Kidney epithelial cell (primary cell): Measurements from ENCODE around the gene ITIH6. TPM values are rescaled to one million over a fixed set of nuclear protein-coding genes. Genes with fewer than 3 reads are reported as not detected.
"Not testable (repeated sequence)": the region's sequence is repeated elsewhere in the genome, so short reads cannot be mapped to it uniquely, and the experiment has no call there.

Experiments used
- DNase-seq: peaks from one replicate; pipeline ENCODE4 v3.0.0-alpha.2; 2010; ENCODE audit warnings: low read depth
- H3K27me3 ChIP-seq: 2 replicates; pipeline ENCODE4 v1.6.0; 2011; ENCODE audit warnings: low read length; ENCODE audit not compliant: control insufficient read depth, insufficient read depth
- H3K36me3 ChIP-seq: 2 replicates; pipeline ENCODE4 v1.5.1; 2011; ENCODE audit warnings: low read length; ENCODE audit not compliant: control insufficient read depth, insufficient read depth
- H3K4me3 ChIP-seq: 2 replicates; pipeline ENCODE4 v1.5.1; 2011; ENCODE audit warnings: low read depth, mild to moderate bottlenecking, control low read depth, low read length
- CTCF ChIP-seq: IDR thresholded peaks from 2 replicates; pipeline ENCODE4 v1.5.1; 2011; ENCODE audit warnings: mild to moderate bottlenecking, moderate library complexity, low read length, control low read depth, inconsistent platforms; ENCODE audit not compliant: insufficient read depth, poor library complexity, severe bottlenecking
- total RNA-seq: library from RNA; depleted of rRNA; stranded (reverse); fragments of >200 nt; gene quantifications from 2 replicates; pipeline ENCODE4 v1.2.3, GENCODE V29; 2015

The ITIH6 gene
- total RNA-seq, 1 donor from 2014 or later, result not detected

- no peak for TF ChIP-seq CTCF
- Histone ChIP-seq H3K36me3 (no peaks in the 10 kb centered on the region), H3K27me3 (no peaks in the 10 kb centered on the region), H3K4me3 (no peak overlapping the region)
- DNase-seq, result no peak
These were observed 51.1 kb downstream of the ITIH6 start for GRCh38 chrX:54746928-54747327.

- no peak for DNase-seq
- TF ChIP-seq CTCF, result no peak
- Histone ChIP-seq H3K4me3 (no peak overlapping the region), H3K36me3 (no peaks in the 10 kb centered on the region), H3K27me3 (no peaks in the 10 kb centered on the region)
These were observed 52.4 kb downstream of the ITIH6 start for GRCh38 chrX:54745676-54746075.

- not testable (repeated sequence) for H3K4me3 ChIP-seq, H3K27me3 ChIP-seq, H3K36me3 ChIP-seq, DNase-seq
These were observed 59.5 kb downstream of the ITIH6 start for GRCh38 chrX:54738567-54738966.

- not testable (repeated sequence) for H3K27me3 ChIP-seq, H3K4me3 ChIP-seq, H3K36me3 ChIP-seq, DNase-seq
These were observed 61.6 kb downstream of the ITIH6 start for GRCh38 chrX:54736298-54736942.

- no peaks in the 10 kb centered on the region for H3K27me3 ChIP-seq
- no peak overlapping the region for H3K4me3 ChIP-seq
- no peak for TF ChIP-seq CTCF
- DNase-seq, result no peak
- H3K36me3 ChIP-seq, result no peaks in the 10 kb centered on the region
These were observed 76.6 kb downstream of the ITIH6 start for GRCh38 chrX:54721424-54721823.

GRCh38 chrX:54715621-54716020 lies 82.4 kb downstream of the ITIH6 start:
- no peak for DNase-seq
- TF ChIP-seq CTCF, result no peak
- no peak overlapping the region for H3K4me3 ChIP-seq
- H3K36me3 ChIP-seq, result no peaks in the 10 kb centered on the region
- no peaks in the 10 kb centered on the region for H3K27me3 ChIP-seq

- no peaks in the 10 kb centered on the region for H3K36me3 ChIP-seq
- H3K4me3 ChIP-seq, result no peak overlapping the region
- TF ChIP-seq CTCF, result no peak
- no peaks in the 10 kb centered on the region for H3K27me3 ChIP-seq
- no peak for DNase-seq
These were observed 83.6 kb downstream of the ITIH6 start for GRCh38 chrX:54714424-54714823.
